Epithelial cell of alveolus of lung (primary cell): ENCODE measurements around the gene LIPG. TPM values are rescaled to one million over a fixed set of nuclear protein-coding genes. Genes with fewer than 3 reads are reported as not detected.

Experiments used
- total RNA-seq: library from RNA; depleted of rRNA; stranded (reverse); fragments of >200 nt; gene quantifications from 2 replicates; pipeline ENCODE4 v1.2.1, GENCODE V29; 2015

Gene LIPG
- total RNA-seq, result 2.5 and 58.8 TPM in 2 replicates

GRCh38 chr18:49561289-49562193 is at the start of gene LIPG:
TSS of gene LIPG (plus strand) at chr18:49562057. CDS start at chr18:49562309, 252 bp downstream.

Other genes with a start within 250 kb of the LIPG start
- gene DYM, start 101.4 kb upstream of the LIPG start, total RNA-seq, result 41.5 and 47.1 TPM in 2 replicates
- 22.0 and 39.6 TPM in 2 replicates for gene C18orf32, start 74.8 kb upstream of the LIPG start, total RNA-seq
- 2,491 and 2,557 TPM in 2 replicates for gene RPL17, start 69.6 kb upstream of the LIPG start, total RNA-seq